CD8-positive, alpha-beta memory T cell (primary cell): ENCODE data around the gene LY6G6C. TPM values are rescaled to one million over a fixed set of nuclear protein-coding genes. Genes with fewer than 3 reads are reported as not detected.

ENCODE experiments used
- CTCF ChIA-PET: fragments of 350-600 bp; sonication (Branson Sonifier 250); formaldehyde crosslinking; loops from one replicate; lab custom pipeline; 2021; ENCODE audit warnings: antibody characterized with exemption; lab: Charles Lee
- POLR2A ChIA-PET: fragments of 350-600 bp; sonication (Branson Sonifier 250); formaldehyde crosslinking; loops from one replicate; lab custom pipeline; 2021; ENCODE audit warnings: antibody characterized with exemption; lab: Charles Lee
- DNase-seq, 5 donors: peaks; one replicate each; pipeline versions ENCODE4 v3.0.0 to v3.0.0-alpha.2; 2020 to 2022; ENCODE audit warnings: mixed read lengths in 1 of 5
- H3K27ac ChIP-seq: one replicate; pipeline ENCODE4 v1.7.0; 2013; ENCODE audit warnings: low read depth, mild to moderate bottlenecking, low read length, moderate library complexity
- H3K27me3 ChIP-seq: 2 replicates; pipeline ENCODE4 v1.7.0; 2013; ENCODE audit warnings: low read length, mild to moderate bottlenecking; ENCODE audit not compliant: insufficient read depth, poor library complexity, severe bottlenecking
- H3K36me3 ChIP-seq: 2 replicates; pipeline ENCODE4 v1.7.0; 2013; ENCODE audit warnings: mild to moderate bottlenecking, low read length, moderate library complexity; ENCODE audit not compliant: insufficient read depth
- H3K4me1 ChIP-seq: 2 replicates; pipeline ENCODE4 v1.7.0; 2013; ENCODE audit warnings: mild to moderate bottlenecking, low read length, moderate library complexity; ENCODE audit not compliant: insufficient read depth
- H3K4me3 ChIP-seq: 2 replicates; pipeline ENCODE4 v1.7.0; 2013; ENCODE audit warnings: mild to moderate bottlenecking, low read length
- H3K9me3 ChIP-seq: 2 replicates; pipeline ENCODE4 v1.7.0; 2013; ENCODE audit warnings: mild to moderate bottlenecking, low read length
- H3K27ac Mint-ChIP-seq, 8 donors: one replicate each; pipeline ENCODE4 v1.8.0; 2020 to 2021; ENCODE audit warnings: mixed read lengths in 8 of 8, mild to moderate bottlenecking in 6 of 8, inconsistent platforms in 3 of 8, moderate library complexity in 3 of 8
- H3K27me3 Mint-ChIP-seq, 2 donors: one replicate each; pipeline ENCODE4 v1.8.0; 2020 to 2021; ENCODE audit warnings: mixed read lengths in 2 of 2, mild to moderate bottlenecking in 1 of 2, moderate library complexity in 1 of 2
- H3K36me3 Mint-ChIP-seq, 3 donors: one replicate each; pipeline ENCODE4 v1.8.0; 2020 to 2021; ENCODE audit warnings: mixed read lengths in 3 of 3, inconsistent platforms in 1 of 3, mild to moderate bottlenecking in 1 of 3
- H3K4me1 Mint-ChIP-seq, 3 donors: one replicate each; pipeline ENCODE4 v1.8.0; 2020 to 2021; ENCODE audit warnings: mixed read lengths in 3 of 3, inconsistent platforms in 1 of 3, mild to moderate bottlenecking in 1 of 3
- H3K4me3 Mint-ChIP-seq, 7 donors: one replicate each; pipeline ENCODE4 v1.8.0; 2020 to 2021; ENCODE audit warnings: mixed read lengths in 7 of 7, mild to moderate bottlenecking in 6 of 7, moderate library complexity in 4 of 7, inconsistent platforms in 2 of 7
- H3K9me3 Mint-ChIP-seq, 5 donors: one replicate each; pipeline ENCODE4 v1.8.0; 2020 to 2022; ENCODE audit warnings: mixed read lengths in 5 of 5, mild to moderate bottlenecking in 3 of 5, moderate library complexity in 2 of 5, inconsistent platforms in 1 of 5
- polyA plus RNA-seq: library from polyadenylated mRNA; unstranded; fragments of 300-500 nt; fragmentation: Illumina TruSeq; gene quantifications from one replicate; pipeline ENCODE4 v1.2.3, GENCODE V29; 2021
- total RNA-seq, 2 experiments: library from RNA; stranded (reverse); gene quantifications; one replicate each; pipeline ENCODE4 v1.2.3, GENCODE V29; 2021

Gene LY6G6C
- total and polyA plus RNA-seq, 3 experiments from 2014 or later: not detected

DNA sequence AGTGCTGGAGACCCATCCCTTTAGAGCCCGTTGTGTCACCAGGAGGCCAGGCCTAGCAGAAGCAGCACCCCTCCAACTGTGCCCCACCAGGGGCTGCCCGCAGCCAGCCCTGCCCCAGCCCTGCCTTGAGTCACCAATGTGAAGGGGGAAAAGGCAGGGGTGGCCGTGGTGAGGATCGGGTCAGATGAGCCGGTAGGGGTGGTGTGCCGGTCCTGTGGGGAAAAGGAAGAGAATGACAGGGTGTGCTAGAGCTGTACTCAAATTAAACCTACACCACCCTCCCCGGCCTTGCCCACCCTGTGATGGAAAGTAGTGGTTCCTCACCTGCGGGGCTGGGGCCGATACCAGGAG lies 44.0 kb upstream of the LY6G6C start:
- Histone ChIP-seq H3K4me3 (no peak overlapping the region), H3K4me1 (peaks cover 6% of the 10 kb centered on the region), H3K36me3 (no peaks in the 10 kb centered on the region), H3K27ac (no peak overlapping the region), H3K27me3 (no peaks in the 10 kb centered on the region), H3K9me3 (no peaks in the 10 kb centered on the region)
- Mint-ChIP-seq H3K9me3 (no peaks in the 10 kb centered on the region), H3K27me3 (no peaks in the 10 kb centered on the region), H3K36me3 (peaks cover 0 to 3% (median 3%) of the 10 kb centered on the region in 3 donors), H3K4me1 (peaks cover 5 to 7% (median 6%) of the 10 kb centered on the region in 3 donors), H3K4me3 (no peak overlapping the region), H3K27ac (peak overlapping the region in 1 of 8 donors; percentile 68)
- ChIA-PET POLR2A (no interaction called here), CTCF (no interaction called here)
- no peak for DNase-seq

DNA sequence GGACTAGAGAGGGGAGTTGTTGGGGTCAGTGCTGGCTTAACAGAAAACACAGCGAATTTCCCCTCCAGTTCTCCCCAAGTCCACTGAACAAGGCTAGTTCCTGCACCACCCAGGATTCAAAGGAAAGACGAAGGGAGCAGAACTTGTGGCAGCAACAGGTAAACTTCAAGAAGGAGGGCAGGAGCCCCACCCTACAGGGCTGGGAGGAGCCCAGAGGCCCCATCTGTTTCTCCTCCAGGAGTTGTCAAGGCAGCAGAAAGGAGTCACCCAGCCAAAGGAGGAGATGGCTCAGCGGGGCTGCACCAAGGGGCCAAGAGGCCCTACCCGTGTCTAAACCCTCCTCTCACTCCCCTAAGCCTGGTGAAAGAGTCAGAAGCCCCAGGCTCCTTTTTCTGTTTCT lies 42.7 kb upstream of the LY6G6C start:
- no peaks in the 10 kb centered on the region for H3K4me1 ChIP-seq
- DNase-seq: no peak
- H3K27me3 ChIP-seq: no peaks in the 10 kb centered on the region
- Mint-ChIP-seq H3K9me3 (no peaks in the 10 kb centered on the region), H3K27me3 (no peaks in the 10 kb centered on the region), H3K4me3 (no peak overlapping the region), H3K4me1 (no peaks in the 10 kb centered on the region), H3K36me3 (peaks cover 0 to 8% (median 7%) of the 10 kb centered on the region in 3 donors), H3K27ac (peak overlapping the region in 2 of 8 donors; percentile 33 to 50)
- ChIA-PET POLR2A (no interaction called here), CTCF (no interaction called here)
- no peak overlapping the region for H3K27ac ChIP-seq
- peaks cover 6% of the 10 kb centered on the region for H3K36me3 ChIP-seq
- H3K4me3 ChIP-seq: no peak overlapping the region
- no peaks in the 10 kb centered on the region for H3K9me3 ChIP-seq

DNA sequence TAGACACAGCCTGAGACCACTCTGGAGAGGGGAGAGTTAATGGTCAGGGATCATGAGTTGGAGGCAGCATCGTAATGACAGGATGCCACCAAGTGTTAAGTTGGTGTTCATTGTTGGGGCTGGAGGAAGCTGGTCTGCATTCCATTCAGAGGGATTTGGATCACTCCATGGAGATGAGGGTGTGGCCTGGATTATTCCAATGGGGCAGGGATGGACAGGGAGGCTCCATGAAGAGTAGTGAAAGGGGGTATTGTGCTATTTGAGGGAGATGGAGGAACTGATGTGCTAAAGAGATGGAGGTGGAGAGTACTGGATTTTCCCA lies 42.0 kb upstream of the LY6G6C start:
- no peak overlapping the region for H3K27ac ChIP-seq
- Mint-ChIP-seq H3K4me1 (no peaks in the 10 kb centered on the region), H3K4me3 (no peak overlapping the region), H3K27me3 (no peaks in the 10 kb centered on the region), H3K27ac (peak overlapping the region in 4 of 8 donors; percentile 33 to 70 (median 44)), H3K36me3 (peaks cover 0 to 12% (median 8%) of the 10 kb centered on the region in 3 donors), H3K9me3 (no peaks in the 10 kb centered on the region)
- CTCF ChIA-PET: no interaction called here
- POLR2A ChIA-PET: no interaction called here
- no peaks in the 10 kb centered on the region for H3K4me1 ChIP-seq
- no peaks in the 10 kb centered on the region for H3K27me3 ChIP-seq
- no peaks in the 10 kb centered on the region for H3K9me3 ChIP-seq
- H3K4me3 ChIP-seq: no peak overlapping the region
- no peak for DNase-seq
- H3K36me3 ChIP-seq: peaks cover 6% of the 10 kb centered on the region

DNA sequence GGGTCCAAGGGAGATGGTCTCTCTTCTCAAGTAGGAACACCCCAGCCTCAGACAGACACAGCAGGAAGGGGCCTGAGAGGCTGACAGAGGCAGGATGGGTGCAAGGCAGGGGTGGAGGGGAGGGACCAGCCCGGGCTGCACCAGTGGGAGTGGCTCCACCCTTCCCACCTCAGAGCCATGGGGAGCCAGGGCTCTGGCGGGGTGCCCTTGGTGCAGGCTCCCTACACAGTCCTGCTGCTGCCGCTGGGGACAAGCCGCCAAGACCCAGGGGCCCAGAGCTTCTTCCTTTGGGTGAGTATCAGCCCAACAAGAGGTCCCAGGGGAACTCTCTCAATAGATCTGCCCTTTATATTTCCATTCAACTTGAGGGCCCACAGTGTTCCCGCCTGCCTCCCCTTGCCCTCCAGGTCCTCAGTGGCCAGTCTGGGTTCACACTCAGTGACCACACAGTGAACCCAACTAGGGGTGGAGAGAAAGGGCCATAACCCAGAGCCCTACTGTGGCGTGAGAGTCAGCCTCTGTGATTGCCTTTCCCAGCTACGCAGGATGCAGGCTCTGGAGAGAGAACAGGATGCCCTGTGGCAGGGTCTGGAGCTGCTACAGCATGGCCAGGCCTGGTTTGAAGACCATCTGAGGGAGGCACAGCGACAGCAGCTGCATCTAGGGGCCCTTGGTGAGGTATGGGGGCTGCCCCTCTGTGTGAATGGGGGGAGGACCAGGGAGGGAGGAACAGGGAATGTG lies 41.5 kb upstream of the LY6G6C start:
- CTCF ChIA-PET: no interaction called here

DNA sequence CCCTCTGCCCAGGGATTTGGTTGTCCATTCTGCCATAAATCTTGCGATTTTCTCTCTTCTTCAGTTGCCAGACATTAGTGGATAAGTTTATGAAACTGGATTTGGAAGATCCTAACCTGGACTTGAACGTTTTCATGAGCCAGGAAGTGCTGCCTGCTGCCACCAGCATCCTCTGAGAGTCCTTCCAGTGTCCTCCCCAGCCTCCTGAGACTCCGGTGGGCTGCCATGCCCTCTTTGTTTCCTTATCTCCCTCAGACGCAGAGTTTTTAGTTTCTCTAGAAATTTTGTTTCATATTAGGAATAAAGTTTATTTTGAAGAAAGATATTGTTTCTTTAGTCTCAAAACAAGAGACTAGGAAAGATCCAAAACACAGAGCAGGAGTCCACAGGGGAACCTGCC lies 40.8 kb upstream of the LY6G6C start, which contains the start of gene SAPCD1:
Gene SAPCD1 (plus strand): TSS at position 301 of the 400 bp plus-strand sequence. CDS start 399 bp downstream, outside the sequence.
- no peaks in the 10 kb centered on the region for H3K9me3 Mint-ChIP-seq
- H3K36me3 Mint-ChIP-seq: peaks cover 0 to 12% (median 8%) of the 10 kb centered on the region in 3 donors
- no peak for DNase-seq
- H3K9me3 ChIP-seq: no peaks in the 10 kb centered on the region
- peak within 1 kb of the TSS in 5 of 8 donors; percentile 24 to 70 (median 45) for H3K27ac Mint-ChIP-seq
- H3K27me3 Mint-ChIP-seq: no peaks in the 10 kb centered on the region
- ChIA-PET POLR2A (no interaction called here), CTCF (no interaction called here)
- no peaks in the 10 kb centered on the region for H3K27me3 ChIP-seq
- no peaks in the 10 kb centered on the region for H3K4me1 Mint-ChIP-seq
- no peak within 1 kb of the TSS for H3K27ac ChIP-seq
- H3K4me1 ChIP-seq: no peaks in the 10 kb centered on the region
- no peak within 1 kb of the TSS for H3K4me3 Mint-ChIP-seq
- peaks cover 6% of the 10 kb centered on the region for H3K36me3 ChIP-seq
- no peak within 1 kb of the TSS for H3K4me3 ChIP-seq

More for the DNA sequence above, 41.5 kb upstream of the LY6G6C start:
- Histone ChIP-seq H3K4me3 (no peak overlapping the region), H3K9me3 (no peaks in the 10 kb centered on the region), H3K36me3 (peaks cover 6% of the 10 kb centered on the region), H3K27ac (no peak overlapping the region), H3K4me1 (no peaks in the 10 kb centered on the region), H3K27me3 (no peaks in the 10 kb centered on the region)
- Mint-ChIP-seq H3K4me3 (no peak overlapping the region), H3K4me1 (no peaks in the 10 kb centered on the region), H3K36me3 (peaks cover 0 to 12% (median 8%) of the 10 kb centered on the region in 3 donors), H3K27me3 (no peaks in the 10 kb centered on the region), H3K27ac (peak overlapping the region in 3 of 8 donors; percentile 38 to 70 (median 56)), H3K9me3 (no peaks in the 10 kb centered on the region)
- DNase-seq: no peak
- POLR2A ChIA-PET: no interaction called here

DNA sequence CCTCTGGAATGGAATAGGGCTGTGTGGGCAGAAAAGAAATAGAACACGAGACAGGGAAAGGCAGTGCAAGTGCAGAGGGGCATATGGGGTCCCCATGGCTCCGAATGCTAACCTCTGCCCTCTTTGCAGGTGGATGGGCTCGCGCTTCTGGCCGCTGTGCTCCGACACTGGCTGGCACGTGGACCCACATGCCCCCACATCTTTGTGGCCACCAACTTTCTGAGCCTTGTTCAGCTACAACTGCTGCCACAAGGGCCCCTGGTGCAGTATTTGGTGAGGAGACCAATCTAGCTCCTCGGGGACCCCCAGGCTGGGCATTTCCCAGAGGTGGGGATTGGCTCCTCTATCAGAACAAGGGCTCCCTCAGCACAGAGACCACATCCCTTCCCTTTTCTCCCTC lies 39.8 kb upstream of the LY6G6C start:
- CTCF ChIA-PET: interaction anchor here (0.6 to 1.5 kb wide), 2 partner anchors 8 to 27 kb away, joined by 3 to 5 read pairs; no protein-coding TSS in a partner anchor
- no peaks in the 10 kb centered on the region for H3K4me1 ChIP-seq
- no peak overlapping the region for H3K4me3 Mint-ChIP-seq
- DNase-seq: no peak
- peaks cover 6% of the 10 kb centered on the region for H3K36me3 ChIP-seq
- H3K27me3 ChIP-seq: no peaks in the 10 kb centered on the region
- H3K9me3 Mint-ChIP-seq: no peaks in the 10 kb centered on the region
- H3K4me1 Mint-ChIP-seq: no peaks in the 10 kb centered on the region
- peaks cover 0 to 12% (median 8%) of the 10 kb centered on the region in 3 donors for H3K36me3 Mint-ChIP-seq
- POLR2A ChIA-PET: no interaction called here
- no peaks in the 10 kb centered on the region for H3K9me3 ChIP-seq
- H3K27ac ChIP-seq: no peak overlapping the region
- peak overlapping the region in 1 of 8 donors; percentile 23 for H3K27ac Mint-ChIP-seq
- H3K4me3 ChIP-seq: no peak overlapping the region
- H3K27me3 Mint-ChIP-seq: no peaks in the 10 kb centered on the region

DNA sequence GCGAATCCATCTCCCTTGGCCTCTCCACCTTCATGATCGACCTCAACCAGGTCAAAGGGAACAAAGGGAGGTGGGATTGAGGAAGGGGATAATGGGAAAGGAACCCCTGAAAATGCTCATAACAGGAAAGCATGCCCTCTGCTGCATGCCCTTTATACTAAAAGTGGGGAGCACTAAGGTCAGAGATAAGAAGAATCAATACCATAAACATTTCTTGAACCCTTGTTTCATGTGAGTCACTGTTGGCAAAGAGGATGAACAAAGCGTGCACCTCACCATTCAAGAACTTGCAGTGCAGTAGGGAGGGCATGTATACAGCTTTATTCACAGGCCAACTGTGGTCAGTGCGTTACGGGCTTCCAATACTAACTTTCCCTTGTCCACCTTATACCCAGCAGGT lies 39.2 kb upstream of the LY6G6C start:
- Mint-ChIP-seq H3K27ac (no peak overlapping the region), H3K36me3 (peaks cover 0 to 12% (median 8%) of the 10 kb centered on the region in 3 donors)
- CTCF ChIA-PET: interaction anchor here (1.5 kb wide), 1 partner anchor 9 kb away, joined by 5 read pairs; no protein-coding TSS in a partner anchor

DNA sequence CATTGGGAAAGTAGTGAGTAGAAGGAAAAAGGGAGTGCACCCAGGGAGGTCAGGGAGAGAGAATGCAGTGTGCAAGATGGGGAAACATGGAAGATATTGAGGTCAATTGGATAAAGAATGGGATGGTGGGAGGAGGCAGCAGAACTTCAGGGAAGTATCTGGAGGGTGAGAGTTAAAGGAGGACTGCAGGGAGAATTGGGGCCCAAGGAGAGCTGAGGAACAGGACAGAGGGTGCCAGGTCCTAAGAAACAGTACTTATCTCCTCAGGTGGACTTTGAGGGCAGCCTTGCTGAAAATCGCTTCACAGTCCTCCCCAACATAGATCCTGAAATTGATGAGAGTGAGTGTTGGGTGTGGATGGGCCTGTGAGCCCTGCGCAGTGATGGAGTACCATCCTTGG lies 36.7 kb upstream of the LY6G6C start:
- Histone ChIP-seq H3K27me3 (no peaks in the 10 kb centered on the region), H3K9me3 (no peaks in the 10 kb centered on the region), H3K36me3 (peaks cover 6% of the 10 kb centered on the region), H3K27ac (no peak overlapping the region), H3K4me3 (no peak overlapping the region), H3K4me1 (no peaks in the 10 kb centered on the region)
- Mint-ChIP-seq H3K27me3 (no peaks in the 10 kb centered on the region), H3K36me3 (peaks cover 0 to 12% (median 6%) of the 10 kb centered on the region in 3 donors), H3K27ac (peak overlapping the region in 1 of 8 donors; percentile 47), H3K9me3 (no peaks in the 10 kb centered on the region), H3K4me1 (no peaks in the 10 kb centered on the region), H3K4me3 (no peak overlapping the region)
- CTCF ChIA-PET: no interaction called here
- no peak for DNase-seq
- POLR2A ChIA-PET: no interaction called here

More for the DNA sequence above, 39.2 kb upstream of the LY6G6C start:
- Histone ChIP-seq H3K36me3 (peaks cover 6% of the 10 kb centered on the region), H3K9me3 (no peaks in the 10 kb centered on the region), H3K27ac (no peak overlapping the region), H3K27me3 (no peaks in the 10 kb centered on the region), H3K4me3 (no peak overlapping the region), H3K4me1 (no peaks in the 10 kb centered on the region)
- no peak for DNase-seq
- Mint-ChIP-seq H3K27me3 (no peaks in the 10 kb centered on the region), H3K4me3 (no peak overlapping the region), H3K4me1 (no peaks in the 10 kb centered on the region), H3K9me3 (no peaks in the 10 kb centered on the region)
- POLR2A ChIA-PET: no interaction called here
